NCI-H2081 (cell line): ENCODE measurements around the gene TTC38.
"Not testable (repeated sequence)": the region's sequence is repeated elsewhere in the genome, so short reads cannot be mapped to it uniquely, and the experiment has no call there.

Experiments
- DNase-seq, 2 experiments: peaks; one replicate each; lab custom pipeline; 2025; lab: John Stamatoyannopoulos, UW

Gene TTC38

DNA sequence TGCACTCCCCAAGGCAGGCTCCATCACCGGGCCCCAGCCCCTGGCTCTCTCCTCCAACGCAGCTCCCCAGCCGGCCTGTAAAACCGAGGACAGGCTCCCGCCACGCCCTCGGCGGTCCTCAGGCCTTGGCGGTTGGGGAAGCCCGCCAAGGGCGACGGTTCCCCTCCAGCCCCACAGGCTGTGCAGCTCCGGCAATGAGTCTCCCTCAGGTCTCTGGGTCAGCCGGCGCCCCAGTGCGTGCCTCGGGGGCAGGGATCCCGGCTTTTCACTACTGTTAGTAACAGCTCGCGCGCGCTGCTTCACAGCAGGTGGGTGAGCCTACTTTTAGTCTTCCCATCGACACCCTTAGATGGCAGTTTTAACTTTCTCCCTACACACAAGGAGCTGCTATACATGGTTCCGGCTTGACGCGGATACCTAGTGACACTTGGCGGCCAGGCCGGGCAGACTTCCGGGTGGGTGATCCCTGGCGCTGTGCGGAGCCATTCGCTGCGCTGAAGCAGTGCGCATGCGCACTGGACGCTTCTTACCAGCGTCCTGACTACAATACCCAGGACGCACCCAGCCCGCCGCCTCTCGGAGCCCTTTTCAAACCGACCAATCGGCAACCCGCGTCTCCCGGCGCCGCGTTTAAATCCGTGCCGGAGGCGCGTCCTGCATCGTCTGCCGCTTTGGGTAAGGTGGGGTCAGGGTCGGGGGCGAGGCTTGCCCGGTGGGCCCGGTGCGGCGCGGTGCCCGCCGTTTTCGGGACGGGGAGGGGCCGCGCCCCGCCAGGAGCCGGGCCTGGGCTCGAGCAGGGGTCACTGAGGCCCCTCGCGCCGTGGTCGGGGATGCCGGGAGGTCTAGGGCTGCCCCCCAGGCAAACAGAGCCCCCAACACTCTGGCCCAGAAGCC lies 28.7 kb downstream of the TTC38 start, which contains the start of gene GTSE1:
Gene GTSE1, plus strand, starts transcription at position 614 of the 894 bp plus-strand sequence. CDS start 531 bp downstream, outside the sequence.
- peak; percentile 95 to 97 for DNase-seq

DNA sequence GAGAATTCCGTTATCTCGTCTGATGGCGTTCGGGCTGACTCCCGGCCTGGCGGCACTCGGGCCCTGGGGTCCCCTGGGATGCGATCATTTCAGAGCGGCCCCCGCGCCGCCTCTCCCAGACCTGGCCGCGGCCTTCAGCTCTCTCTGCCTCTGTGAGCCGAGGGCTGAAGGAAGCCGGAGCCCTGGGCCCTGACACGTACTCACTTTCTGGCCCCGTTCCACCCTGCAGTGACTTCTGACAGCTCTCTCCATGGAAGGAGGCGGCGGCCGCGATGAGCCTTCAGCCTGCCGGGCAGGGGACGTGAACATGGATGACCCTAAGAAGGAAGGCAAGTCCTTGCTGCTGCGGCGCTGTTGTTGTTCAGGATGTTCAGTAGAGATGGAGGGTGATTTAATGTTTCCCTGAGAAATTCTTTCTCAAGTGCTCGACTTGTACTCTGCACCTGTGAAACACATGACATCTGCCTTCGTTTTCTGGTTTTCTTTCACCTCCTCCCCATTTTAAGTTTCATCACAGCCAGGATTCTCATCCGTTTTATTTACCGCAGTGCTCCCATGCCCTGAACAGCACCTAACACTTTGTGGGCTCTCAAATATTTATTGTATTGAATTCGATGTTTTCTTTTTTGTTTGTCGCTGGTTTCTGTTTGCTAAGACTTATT lies 29.5 kb downstream of the TTC38 start:
- no peak for DNase-seq

DNA sequence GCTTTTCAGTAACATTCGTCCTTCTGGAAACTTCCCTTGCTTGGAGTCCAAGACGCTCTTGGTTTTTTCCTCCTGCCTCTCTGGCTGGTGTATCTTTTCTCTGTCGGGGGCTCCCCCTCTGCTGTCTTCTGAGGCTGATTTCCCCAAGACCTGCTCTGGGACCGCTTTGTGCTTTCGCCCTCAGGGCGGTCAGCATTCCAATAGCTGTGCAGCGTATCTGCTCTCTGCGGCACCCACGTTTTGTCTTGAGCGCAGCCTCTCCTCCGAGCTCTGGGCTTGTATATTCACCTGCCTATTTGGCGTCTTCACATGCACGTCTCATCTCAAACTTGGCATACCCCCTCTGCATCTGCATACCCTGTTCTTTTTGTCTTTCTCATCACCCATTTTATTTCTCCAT lies 31.3 kb downstream of the TTC38 start:
- no peak for DNase-seq

DNA sequence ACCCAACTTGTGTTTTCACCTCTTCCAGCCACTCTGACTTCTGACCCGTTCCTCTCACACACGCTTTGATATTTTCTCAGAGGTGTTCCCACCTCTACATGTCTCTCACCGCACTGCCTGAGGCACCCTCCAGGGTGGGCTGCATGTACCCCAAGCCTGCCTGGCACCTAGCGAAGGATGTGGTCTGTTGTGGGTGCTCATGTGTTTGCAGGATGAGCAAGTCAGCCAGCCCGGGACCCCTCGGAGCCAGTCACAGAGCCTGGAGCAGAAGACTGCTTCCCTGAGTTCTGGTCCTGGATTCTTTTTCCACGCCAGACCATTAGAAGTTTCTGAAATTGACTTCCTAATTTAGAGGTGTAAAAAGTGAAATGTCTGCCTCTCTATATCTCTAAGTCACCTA lies 32.7 kb downstream of the TTC38 start:
- DNase-seq = no peak

DNA sequence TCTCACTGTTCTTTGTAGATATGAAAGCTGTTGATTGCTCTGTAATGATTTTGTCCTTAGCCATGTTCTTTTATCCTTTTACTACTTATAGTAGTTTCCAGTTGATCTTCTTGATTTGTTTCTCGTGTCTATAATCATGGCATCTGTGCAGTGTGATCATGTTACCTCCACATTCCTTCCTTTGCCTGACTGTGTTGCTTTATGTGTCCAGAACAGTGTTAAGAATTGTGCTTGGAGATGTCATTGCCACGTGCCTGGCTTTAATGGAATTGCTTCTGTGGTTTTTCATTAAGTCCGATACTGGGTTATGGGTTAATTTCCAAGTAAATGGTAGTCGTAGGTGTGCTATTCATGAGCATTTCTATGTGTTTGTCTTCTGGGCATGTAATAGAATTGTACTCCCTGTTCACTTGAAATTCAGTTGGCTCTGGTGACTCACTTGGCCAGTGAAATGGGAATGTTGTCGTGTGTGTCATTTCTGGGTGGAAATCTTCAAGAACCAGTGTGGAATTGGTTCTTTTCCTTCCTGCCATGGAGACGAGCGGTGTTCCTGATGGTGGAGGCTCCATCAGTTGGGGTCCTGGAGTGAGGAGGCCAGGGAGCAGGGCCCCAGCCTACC lies 35.6 kb downstream of the TTC38 start:
- DNase-seq = no peak

DNA sequence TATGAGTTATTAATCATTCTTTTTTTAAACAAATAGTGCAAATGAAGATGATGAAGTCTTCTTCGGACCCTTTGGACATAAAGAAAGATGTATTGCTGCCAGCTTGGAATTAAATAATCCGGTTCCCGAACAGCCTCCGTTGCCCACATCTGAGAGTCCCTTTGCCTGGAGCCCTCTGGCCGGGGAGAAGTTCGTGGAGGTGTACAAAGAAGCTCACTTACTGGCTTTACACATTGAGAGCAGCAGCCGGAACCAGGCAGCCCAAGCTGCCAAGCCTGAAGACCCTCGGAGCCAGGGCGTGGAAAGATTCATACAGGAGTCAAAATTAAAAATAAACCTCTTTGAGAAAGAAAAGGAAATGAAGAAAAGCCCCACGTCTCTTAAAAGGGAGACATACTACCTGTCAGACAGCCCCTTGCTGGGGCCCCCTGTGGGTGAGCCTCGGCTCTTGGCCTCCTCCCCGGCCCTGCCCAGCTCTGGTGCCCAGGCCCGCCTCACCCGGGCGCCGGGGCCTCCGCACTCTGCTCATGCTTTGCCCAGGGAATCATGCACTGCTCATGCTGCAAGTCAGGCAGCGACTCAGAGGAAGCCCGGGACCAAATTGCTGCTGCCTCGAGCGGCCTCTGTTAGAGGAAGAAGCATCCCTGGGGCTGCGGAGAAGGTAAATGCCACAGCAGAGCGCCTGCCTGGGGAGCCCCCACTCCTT lies 40.6 kb downstream of the TTC38 start:
- DNase-seq = no peak

DNA sequence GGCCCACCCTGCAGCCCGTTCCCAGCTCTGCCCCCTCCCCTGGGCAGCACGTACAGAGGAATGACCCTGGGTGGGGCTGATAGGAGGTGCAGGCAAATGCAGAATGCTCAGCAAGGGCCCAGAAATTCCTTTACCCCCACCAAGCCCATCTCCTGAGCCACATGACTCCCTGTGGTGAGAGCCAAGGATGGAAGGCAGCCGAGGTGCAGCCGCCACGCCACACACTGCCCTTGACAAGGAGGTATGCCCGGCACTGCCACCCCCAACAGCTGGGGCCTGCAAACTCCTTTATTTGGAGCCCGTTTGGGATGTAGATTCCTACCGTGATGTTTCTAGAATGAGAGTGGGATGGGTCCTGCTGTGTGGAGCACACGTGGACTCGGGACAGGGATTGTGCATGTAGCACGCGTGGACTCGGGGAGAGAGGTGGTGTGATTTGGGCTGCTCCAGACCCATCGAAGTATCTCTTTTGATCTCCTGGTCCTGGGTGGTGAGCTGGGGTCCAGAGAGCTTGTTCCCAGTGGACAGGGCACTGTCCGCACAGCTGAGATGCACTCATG lies 41.8 kb downstream of the TTC38 start:
- DNase-seq = no peak

DNA sequence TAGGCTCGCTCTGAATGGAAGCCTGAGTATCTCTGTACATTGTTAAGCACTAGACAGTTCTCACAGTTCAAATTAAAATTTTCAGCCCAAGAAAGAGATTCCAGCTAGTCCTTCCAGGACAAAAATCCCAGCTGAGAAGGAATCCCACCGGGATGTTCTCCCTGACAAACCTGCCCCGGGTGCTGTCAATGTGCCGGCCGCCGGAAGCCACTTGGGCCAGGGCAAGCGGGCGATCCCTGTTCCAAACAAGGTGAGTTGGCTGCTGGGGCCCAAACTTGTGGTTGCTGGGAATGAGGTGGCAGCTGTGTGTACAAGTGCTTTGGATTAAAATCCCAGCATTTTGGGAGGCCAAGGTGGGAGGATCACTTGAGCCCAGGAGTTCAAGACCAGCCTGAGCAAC lies 44.2 kb downstream of the TTC38 start:
- DNase-seq = no peak

DNA sequence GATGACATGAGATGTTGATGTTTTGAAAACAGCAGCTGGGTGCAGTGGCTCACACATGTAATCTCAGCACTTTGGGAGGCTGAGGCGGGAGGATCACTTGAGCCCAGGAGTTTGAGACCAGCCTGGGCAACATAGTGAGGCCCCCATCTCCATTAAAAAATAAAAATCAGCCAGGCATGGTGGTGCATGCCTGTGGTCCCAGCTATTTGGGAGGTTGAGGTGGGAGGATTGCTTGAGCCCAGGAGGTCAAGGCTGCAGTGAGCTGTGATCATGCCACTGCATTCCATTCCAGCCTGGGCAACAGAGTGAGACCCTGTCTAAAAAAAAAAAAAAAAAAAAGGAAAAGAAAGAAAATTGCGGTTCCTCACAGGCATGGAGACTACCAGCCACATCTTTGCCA lies 45.0 kb downstream of the TTC38 start:
- DNase-seq = not testable (repeated sequence)

DNA sequence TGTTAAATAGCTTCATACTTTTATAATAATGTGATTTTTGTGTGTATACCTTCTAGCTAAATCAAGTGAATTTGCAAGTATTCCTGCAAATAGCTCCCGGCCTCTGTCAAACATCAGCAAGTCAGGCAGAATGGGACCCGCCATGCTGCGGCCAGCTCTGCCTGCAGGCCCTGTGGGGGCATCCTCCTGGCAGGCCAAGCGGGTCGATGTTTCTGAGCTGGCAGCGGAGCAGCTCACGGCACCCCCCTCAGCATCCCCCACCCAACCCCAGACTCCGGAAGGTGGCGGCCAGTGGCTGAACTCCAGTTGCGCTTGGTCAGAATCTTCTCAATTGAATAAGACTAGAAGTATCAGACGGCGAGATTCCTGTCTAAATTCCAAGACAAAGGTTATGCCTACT lies 48.2 kb downstream of the TTC38 start:
- no peak for DNase-seq

DNA sequence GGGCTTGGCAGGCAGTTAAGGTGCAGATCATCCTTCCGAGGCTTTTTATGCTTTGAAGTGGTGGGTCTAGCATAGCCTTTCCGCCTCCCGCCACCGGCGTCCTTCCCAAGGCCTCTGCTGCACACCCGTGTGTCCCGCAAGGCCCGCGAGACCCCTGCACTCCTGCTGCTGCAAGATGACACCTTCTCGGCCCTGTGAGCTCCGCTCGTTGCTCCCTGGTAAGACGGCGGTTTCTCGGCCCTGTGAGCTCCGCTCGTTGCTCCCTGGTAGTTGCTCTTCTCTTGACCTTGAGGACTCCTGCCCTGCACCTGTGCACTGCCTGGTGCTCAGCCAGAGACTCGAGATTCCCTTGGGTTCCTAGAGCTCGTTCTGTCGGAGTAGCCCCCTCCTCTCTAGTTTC lies 49.8 kb downstream of the TTC38 start:
- no peak for DNase-seq

DNA sequence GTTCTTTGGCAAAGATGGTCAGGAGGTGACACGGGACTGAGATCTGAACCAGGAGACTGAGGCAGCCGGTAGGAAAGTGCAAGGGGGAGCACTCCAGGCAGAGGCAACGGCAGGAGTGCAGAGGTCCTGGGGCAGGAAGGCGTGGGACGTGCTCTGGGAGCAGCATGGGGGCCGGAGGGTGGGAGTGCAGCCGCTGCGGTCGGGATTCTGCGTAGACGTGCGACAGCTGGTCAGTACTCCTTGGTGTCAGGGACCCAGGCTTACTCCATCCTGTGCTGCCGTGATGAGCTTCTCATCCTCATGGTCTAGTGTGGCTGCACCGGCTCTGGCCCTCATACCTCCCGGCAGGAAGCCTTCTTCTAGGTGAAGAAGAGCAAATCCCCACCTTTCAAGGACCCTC lies 50.8 kb downstream of the TTC38 start:
- DNase-seq = no peak

DNA sequence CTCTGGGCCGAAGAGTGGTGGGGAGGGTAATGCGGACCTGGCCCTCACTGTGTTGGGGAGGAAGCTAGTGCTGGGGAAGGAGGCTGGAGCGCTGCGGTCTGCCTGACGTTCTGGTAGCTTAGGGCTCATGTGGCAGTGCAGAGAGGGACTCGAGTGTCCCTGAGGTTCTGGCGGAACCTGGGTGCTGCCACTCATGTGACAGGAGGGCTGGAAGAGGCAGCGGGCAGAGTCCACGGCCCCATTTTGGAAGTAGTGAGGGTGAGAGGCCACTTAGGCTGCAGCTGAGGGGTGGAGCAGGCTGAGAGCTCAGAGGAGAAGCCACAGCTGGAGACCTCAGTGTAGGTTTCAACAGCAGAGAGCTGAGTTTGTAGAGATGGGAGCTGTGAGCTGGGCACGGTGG lies 51.5 kb downstream of the TTC38 start:
- no peak for DNase-seq

DNA sequence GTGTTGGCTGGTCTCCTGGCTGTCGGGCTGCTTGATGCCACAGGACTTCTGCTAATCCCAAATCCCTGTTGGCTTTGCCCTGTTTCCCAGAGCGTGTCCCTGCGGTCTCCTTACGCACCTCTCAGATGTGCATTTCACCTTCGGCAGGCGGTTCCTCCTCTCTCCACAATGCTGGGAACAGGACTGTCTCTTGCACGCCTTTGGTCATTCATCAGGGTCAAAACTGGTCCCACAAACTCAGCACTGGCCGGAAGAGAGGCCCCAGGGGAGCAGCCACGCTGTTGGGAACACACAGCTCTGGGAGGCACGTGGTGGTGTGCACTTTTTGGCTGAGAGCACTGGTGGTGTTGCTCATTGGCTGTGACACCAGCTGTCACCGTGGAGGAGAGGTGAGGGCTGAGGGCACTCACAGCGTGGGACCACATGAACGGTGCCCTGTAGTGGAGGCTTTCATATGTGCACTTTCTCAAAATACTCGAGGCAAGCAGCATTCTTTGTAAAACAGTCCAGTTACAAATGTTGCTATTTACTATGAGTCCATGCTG lies 52.4 kb downstream of the TTC38 start:
- DNase-seq = no peak

DNA sequence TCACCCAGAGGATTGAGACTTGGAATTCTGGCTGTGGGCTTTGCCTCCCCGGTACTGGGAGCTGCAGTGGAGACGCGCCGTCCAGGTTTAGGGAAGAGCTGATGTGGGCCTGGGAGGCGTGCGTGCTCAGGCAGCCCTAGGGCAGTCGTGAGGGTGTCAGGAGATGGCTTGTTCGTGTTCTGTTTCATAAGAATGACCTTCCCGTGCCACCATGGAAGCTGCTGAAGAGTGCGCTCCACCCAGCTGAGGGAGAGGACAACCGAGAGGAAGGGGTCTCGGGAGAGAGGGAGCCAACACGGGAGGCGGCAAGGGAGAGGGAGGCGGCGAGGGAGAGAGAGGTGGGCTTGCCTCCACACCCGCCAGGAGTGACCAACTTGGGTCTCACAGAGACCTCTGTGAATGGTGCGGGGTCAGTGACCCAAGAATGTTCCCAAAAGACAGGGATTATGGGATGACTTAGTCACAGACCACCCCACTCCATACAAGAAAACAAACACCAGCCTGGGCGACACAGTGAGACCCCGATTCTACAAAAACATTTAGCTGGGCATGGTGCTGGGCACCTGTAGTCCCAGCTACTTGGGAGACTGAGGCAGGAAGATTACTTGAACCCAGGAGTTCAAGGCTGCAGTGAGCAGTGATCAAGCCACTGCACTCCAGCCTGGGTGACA lies 53.0 kb downstream of the TTC38 start:
- DNase-seq = no peak

DNA sequence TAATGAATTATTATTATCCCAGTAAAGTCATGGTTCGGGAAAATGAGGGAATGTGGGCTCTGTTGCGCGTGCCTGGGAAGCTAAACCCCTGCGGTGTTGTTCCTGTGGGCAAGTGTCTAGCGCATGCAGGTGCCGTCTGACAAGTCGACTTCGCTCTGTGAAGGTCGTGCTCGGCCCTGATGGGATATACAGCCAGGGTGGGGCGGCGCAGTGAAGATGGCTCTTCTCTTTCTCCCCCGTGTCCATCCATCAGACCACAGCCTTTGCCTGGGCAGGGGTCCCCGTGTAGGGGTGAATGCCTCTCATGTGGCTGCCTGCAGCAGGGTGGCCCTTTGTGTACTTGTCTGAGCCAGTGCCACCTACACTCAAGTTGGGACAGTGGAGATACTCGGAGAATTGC lies 54.9 kb downstream of the TTC38 start:
- DNase-seq = no peak

DNA sequence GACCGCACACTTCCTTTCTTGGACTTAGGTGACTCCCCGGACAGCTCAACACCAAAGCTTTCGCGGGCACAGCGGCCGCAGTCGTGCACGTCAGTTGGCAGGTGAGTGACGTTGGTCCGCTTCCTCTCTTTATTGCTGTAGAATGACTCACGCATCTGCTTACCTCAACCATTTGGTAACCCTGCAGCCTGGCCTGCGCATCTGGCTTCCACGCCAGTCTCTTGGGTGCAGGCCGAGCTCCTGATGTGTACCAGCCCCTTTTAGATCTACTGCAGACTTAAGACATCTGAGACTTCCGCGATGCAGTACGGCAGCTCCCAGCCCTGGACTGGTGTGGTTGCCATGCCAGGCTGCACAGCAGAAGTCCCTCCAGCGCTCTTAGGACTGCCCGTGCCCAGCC lies 55.4 kb downstream of the TTC38 start:
- no peak for DNase-seq

DNA sequence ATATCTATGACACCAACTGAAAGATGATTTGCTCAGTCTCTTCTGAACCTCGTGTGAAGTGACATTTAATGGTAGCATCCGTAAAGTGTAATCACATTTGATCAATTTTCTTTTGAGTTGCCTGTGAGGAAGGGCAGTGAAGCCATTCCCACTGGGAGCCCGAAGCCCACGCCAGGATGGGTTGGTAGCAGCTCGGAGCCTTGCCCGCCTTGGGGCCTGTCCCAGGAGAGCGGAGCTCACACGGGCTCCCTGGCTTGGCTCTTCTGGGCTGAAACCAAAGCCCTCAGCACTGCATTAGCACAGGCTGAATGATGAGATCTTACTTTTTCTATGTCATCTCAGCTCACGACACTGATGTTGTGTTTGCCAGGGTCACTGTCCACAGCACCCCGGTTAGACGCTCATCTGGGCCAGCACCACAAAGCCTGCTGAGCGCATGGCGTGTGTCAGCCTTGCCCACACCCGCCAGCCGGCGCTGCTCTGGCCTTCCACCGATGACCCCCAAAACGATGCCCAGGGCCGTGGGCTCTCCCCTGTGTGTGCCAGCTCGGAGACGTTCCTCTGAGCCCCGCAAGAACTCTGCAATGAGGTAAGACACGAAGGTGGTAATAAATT lies 58.4 kb downstream of the TTC38 start:
- DNase-seq = no peak

DNA sequence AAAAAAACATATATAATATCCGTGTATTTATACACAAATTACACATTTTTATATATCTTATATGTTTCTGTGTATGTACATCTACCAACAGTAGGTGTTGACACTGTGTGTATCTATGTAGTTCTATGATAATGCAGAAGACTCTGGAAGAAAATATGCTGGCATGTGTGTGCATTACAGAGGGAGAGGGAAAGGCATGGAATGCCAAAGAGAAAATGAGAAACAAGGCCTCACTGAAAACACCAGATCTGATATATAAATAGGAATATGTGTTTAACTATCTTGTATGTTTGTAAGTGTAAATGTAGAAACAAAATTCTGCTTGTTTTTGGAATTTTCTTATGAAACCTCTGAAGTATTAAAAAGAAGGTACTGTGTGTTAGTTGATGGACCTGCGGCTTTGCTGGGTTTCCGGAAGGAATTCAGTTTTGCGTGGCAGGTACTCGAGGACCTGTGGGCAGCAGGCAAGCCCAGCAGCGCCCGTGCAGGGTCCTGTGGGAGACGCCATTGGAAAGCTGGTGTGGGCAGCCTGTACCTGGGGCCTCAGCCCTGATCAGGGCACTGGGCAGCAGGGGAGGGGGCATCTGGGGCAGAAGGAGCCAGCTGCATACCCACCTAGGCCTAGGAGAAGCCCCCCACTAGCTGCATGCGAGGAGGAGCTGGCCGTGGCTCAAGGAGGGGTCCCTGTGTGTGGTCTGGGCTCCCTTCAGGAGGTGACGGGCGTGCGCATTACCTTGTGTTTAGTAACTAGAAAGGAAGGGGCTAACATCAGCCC lies 60.1 kb downstream of the TTC38 start:
- DNase-seq = no peak

DNA sequence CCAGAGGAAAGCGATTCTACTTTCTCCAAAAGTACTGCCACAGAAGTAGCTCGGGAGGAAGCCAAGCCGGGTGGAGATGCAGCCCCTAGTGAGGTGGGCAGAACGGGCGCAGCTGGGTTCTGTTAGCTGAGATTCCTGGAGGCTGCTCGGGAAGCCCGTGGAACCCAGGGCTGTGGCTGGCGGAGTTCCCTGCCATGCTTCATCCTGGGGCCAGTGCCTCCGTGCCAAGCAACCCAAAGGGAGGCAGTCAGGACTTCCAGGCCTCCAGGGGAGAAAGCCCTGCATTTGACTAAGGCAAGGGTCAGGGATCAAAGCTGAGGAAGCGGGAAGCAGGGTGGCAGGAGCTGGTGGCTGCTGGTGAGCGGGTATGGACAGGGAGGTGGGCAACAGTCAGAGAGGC lies 61.0 kb downstream of the TTC38 start:
- no peak for DNase-seq
